OCI-LY7 (cell line): ENCODE data around the gene TMEM204. TPM values are rescaled to one million over a fixed set of nuclear protein-coding genes. Genes with fewer than 3 reads are reported as not detected.

Experiments used
- BruUV-seq: library from RNA; stranded (reverse); fragments of 400-500 nt; replicated peaks from 2 replicates; lab custom pipeline; 2021; lab: Mats Ljungman, UMichigan
- CTCF ChIA-PET: fragments of 300-600 bp; sonication (Branson Sonifier 250); formaldehyde crosslinking; loops from one replicate; lab custom pipeline; 2022; ENCODE audit warnings: antibody characterized with exemption; ENCODE audit not compliant: unreplicated experiment; lab: Charles Lee
- POLR2A ChIA-PET: fragments of 300-600 bp; sonication (Branson Sonifier 250); formaldehyde crosslinking; loops from one replicate; lab custom pipeline; 2022; ENCODE audit warnings: antibody characterized with exemption; lab: Charles Lee
- DNase-seq: peaks from one replicate; pipeline ENCODE4 v3.0.0-alpha.2; 2015; ENCODE audit warnings: low spot score
- H2AFZ ChIP-seq: fragments of 200-600 bp; sonication (generic), shearing (Covaris generic); 2 replicates; pipeline ENCODE4 v1.6.1; 2014; ENCODE audit warnings: mild to moderate bottlenecking, antibody characterized with exemption, low read length, moderate library complexity
- H3K27ac ChIP-seq: fragments of 200-600 bp; sonication (generic); 2 replicates; pipeline ENCODE4 v1.5.1; 2014; ENCODE audit warnings: mixed run types, low read depth, mild to moderate bottlenecking, moderate library complexity, low read length, inconsistent platforms; ENCODE audit not compliant: poor library complexity, severe bottlenecking
- H3K36me3 ChIP-seq: fragments of 200-600 bp; sonication (generic); 2 replicates; pipeline ENCODE4 v1.6.1; 2014; ENCODE audit warnings: mild to moderate bottlenecking, antibody characterized with exemption, low read length, moderate library complexity, mixed read lengths; ENCODE audit not compliant: insufficient read depth
- H3K4me1 ChIP-seq: fragments of 200-600 bp; sonication (generic); 2 replicates; pipeline ENCODE4 v1.5.1; 2014; ENCODE audit warnings: mild to moderate bottlenecking, low read length; ENCODE audit not compliant: insufficient read depth, poor library complexity, severe bottlenecking
- H3K4me2 ChIP-seq: fragments of 200-600 bp; sonication (generic); 2 replicates; pipeline ENCODE4 v1.6.1; 2014; ENCODE audit warnings: mild to moderate bottlenecking, low read length
- H3K4me3 ChIP-seq: fragments of 200-600 bp; sonication (generic); 2 replicates; pipeline ENCODE4 v1.5.1; 2014; ENCODE audit warnings: mild to moderate bottlenecking, low read depth, low read length; ENCODE audit not compliant: poor library complexity, severe bottlenecking
- H3K79me2 ChIP-seq: fragments of 200-600 bp; sonication (generic); 2 replicates; pipeline ENCODE4 v1.6.1; 2016; ENCODE audit warnings: low read depth, mild to moderate bottlenecking, low read length, moderate library complexity, mixed read lengths; ENCODE audit not compliant: insufficient read depth
- H3K9me2 ChIP-seq: fragments of 200-600 bp; sonication (generic); 2 replicates; pipeline ENCODE4 v1.6.1; 2016; ENCODE audit warnings: mild to moderate bottlenecking, low read length, mixed read lengths; ENCODE audit not compliant: insufficient read depth
- H3K9me3 ChIP-seq: fragments of 200-600 bp; sonication (generic); 2 replicates; pipeline ENCODE4 v1.6.1; 2014; ENCODE audit warnings: mild to moderate bottlenecking, mixed run types, low read length, mixed read lengths
- H4K20me1 ChIP-seq: fragments of 200-600 bp; sonication (generic); 2 replicates; pipeline ENCODE4 v1.6.1; 2014; ENCODE audit warnings: mild to moderate bottlenecking, antibody characterized with exemption, low read length, moderate library complexity, mixed read lengths; ENCODE audit not compliant: insufficient read depth
- EZH2phosphoT487 ChIP-seq: fragments of 200-600 bp; sonication (generic); IDR thresholded peaks from 2 replicates; pipeline ENCODE4 v1.6.1; 2018; ENCODE audit warnings: low read depth, borderline replicate concordance, mild to moderate bottlenecking, mixed run types, antibody characterized with exemption, low read length, moderate library complexity, mixed read lengths
- intact Hi-C: fragments of 100-400 bp; cut with micrococcal nuclease; formaldehyde crosslinking; loops from one replicate; pipeline ENCODE4 v1.10.0; 2022; ENCODE audit not compliant: unreplicated experiment
- total RNA-seq, 2 experiments: library from RNA; depleted of rRNA in 1 of 2; stranded (reverse); fragments of >200 nt in 1 of 2; shearing (Covaris generic) in 1 of 2; gene quantifications; 2 replicates each; pipeline ENCODE4 v1.2.3, GENCODE V29; 2014 to 2022
- TF ChIP-seq, protein P1 (sequence below): fragments of 200-600 bp; sonication (generic); conservative IDR thresholded peaks from 2 replicates; pipeline ENCODE4 v1.5.1; 2014; ENCODE audit warnings: mild to moderate bottlenecking, antibody characterized with exemption, low read length, moderate library complexity, mixed read lengths

Gene TMEM204
- total RNA-seq, 2 experiments from 2014 or later: not detected

DNA sequence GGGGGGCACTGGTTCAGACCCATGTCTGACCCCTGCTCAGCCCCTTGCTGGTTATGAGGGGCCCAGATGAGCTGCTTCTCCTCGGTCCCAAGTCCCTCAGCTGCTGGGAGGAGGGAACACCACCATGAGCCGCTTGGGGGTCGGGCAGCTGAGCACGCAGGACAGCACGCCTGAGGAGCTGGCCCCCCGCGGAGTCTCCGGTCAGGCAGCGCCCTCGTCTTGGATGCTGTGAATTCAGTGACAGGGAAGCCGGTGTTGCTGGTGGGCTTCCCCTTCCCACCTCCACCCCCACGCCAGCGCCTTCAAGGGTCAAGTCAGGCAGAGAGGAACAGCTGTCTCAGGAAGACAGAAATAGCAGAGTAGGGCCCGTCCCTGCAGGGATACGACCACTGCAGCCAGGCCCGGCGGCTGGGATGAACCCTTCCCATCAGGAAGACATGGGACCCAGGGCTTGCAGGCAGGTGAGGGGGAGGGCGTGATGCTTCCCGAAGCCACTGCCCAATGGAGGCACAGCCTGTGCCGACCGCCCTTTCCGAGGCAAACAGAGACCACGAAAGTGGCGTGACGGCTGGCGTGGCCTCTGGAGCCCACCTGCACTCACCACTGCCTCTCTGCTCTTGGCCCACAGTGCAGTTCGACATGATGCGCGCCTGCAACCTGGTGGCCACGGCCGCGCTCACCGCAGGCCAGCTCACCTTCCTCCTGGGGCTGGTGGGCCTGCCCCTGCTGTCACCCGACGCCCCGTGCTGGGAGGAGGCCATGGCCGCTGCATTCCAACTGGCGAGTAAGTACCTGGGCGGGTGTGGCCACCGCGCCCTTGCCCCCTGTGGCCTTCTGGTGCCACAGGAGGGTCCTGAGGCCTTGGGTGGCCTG, 8.1 kb downstream of the TMEM204 start:
- no peak overlapping the region for H3K4me2 ChIP-seq
- H3K4me1 ChIP-seq: no peaks in the 10 kb centered on the region
- no peak for DNase-seq
- H3K9me3 ChIP-seq: no peaks in the 10 kb centered on the region
- H3K36me3 ChIP-seq: no peaks in the 10 kb centered on the region
- intact Hi-C loops: no loop called here
- CTCF ChIA-PET: no interaction called here
- no peak overlapping the region for H3K27ac ChIP-seq
- no TSS peak for BruUV-seq
- H2AFZ ChIP-seq: no peak overlapping the region
- H3K79me2 ChIP-seq: no peaks in the 10 kb centered on the region
- H3K9me2 ChIP-seq: no peaks in the 10 kb centered on the region
- H4K20me1 ChIP-seq: no peaks in the 10 kb centered on the region
- no peak overlapping the region for H3K4me3 ChIP-seq
- POLR2A ChIA-PET: no interaction called here
- TF ChIP-seq, protein P1, sequence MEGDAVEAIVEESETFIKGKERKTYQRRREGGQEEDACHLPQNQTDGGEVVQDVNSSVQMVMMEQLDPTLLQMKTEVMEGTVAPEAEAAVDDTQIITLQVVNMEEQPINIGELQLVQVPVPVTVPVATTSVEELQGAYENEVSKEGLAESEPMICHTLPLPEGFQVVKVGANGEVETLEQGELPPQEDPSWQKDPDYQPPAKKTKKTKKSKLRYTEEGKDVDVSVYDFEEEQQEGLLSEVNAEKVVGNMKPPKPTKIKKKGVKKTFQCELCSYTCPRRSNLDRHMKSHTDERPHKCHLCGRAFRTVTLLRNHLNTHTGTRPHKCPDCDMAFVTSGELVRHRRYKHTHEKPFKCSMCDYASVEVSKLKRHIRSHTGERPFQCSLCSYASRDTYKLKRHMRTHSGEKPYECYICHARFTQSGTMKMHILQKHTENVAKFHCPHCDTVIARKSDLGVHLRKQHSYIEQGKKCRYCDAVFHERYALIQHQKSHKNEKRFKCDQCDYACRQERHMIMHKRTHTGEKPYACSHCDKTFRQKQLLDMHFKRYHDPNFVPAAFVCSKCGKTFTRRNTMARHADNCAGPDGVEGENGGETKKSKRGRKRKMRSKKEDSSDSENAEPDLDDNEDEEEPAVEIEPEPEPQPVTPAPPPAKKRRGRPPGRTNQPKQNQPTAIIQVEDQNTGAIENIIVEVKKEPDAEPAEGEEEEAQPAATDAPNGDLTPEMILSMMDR: no peak
- TF ChIP-seq EZH2phosphoT487: no peak

DNA sequence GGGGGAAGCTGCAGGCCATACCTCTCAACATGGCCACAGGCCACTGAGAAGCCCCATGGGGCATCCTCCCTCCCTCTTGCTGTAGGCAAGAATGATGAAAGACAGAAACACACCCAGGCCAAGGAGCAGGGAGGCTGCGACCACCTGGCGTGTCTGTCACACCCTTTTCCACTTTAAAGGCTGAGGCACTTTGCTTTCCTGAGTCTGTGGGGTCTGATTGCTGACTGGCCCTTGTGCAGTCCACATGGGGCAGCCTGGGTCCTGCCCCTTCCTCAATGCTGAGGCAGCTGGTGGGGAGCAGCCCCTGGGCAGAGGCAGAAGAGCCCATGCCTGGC, 8.7 kb downstream of the TMEM204 start:
- Histone ChIP-seq H2AFZ (no peak overlapping the region), H3K9me2 (no peaks in the 10 kb centered on the region), H3K27ac (no peak overlapping the region), H3K4me2 (no peak overlapping the region), H4K20me1 (no peaks in the 10 kb centered on the region), H3K36me3 (no peaks in the 10 kb centered on the region), H3K79me2 (no peaks in the 10 kb centered on the region), H3K9me3 (no peaks in the 10 kb centered on the region), H3K4me3 (no peak overlapping the region), H3K4me1 (no peaks in the 10 kb centered on the region)
- no TSS peak for BruUV-seq
- TF ChIP-seq EZH2phosphoT487: no peak
- TF ChIP-seq, protein P1: no peak
- intact Hi-C loops: no loop called here
- ChIA-PET CTCF (no interaction called here), POLR2A (no interaction called here)
- no peak for DNase-seq

DNA sequence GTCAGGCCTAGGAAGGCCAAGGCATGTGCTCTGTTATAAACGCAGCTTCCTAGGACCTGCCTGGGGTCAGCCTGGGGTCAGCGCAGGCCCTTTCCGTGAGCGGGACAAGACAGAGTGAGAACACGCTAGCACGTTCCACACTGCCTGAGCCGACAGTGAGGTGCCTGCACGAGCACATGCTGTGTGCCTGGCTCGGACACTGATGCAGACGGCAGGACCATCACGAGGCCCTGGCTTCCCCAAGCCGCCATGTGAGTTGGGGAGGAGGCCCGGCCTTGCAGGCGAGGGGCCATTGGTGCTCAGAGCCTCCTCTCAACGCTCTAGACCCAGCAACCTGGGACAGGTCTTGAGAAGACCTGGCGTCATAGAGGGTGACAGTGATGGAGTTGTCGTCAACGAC, 9.1 kb downstream of the TMEM204 start:
- Histone ChIP-seq H3K9me2 (no peaks in the 10 kb centered on the region), H3K9me3 (no peaks in the 10 kb centered on the region), H3K4me3 (no peak overlapping the region), H2AFZ (no peak overlapping the region), H4K20me1 (no peaks in the 10 kb centered on the region), H3K36me3 (no peaks in the 10 kb centered on the region), H3K79me2 (no peaks in the 10 kb centered on the region), H3K4me1 (no peaks in the 10 kb centered on the region), H3K27ac (no peak overlapping the region), H3K4me2 (no peak overlapping the region)
- intact Hi-C loops: no loop called here
- CTCF ChIA-PET: no interaction called here
- BruUV-seq: no TSS peak
- TF ChIP-seq, protein P1: no peak
- DNase-seq: no peak
- POLR2A ChIA-PET: no interaction called here
